RWPE1 (cell line): ENCODE data around the gene CEP78.

ENCODE experiments used
- CTCF ChIA-PET: fragments of 350-600 bp; sonication (Branson Sonifier 250); formaldehyde crosslinking; extraction: SDS; loops from one replicate; lab custom pipeline; 2021; lab: Yijun Ruan, JAX
- POLR2A ChIA-PET: fragments of 400-600 bp; formaldehyde crosslinking; extraction: SDS; loops from one replicate; lab custom pipeline; 2020; ENCODE audit warnings: antibody characterized with exemption; ENCODE audit not compliant: low non-redundant PET; lab: Yijun Ruan, JAX
- DNase-seq: peaks from one replicate; pipeline ENCODE4 v3.0.0; 2012; ENCODE audit warnings: low spot score
- H3K27ac ChIP-seq: fragments of 450-650 bp; 2 replicates; pipeline ENCODE4 v1.5.1; 2017
- CTCF ChIP-seq: fragments of 450-650 bp; conservative IDR thresholded peaks from 2 replicates; pipeline ENCODE4 v1.5.1; 2017; ENCODE audit warnings: low read depth, mild to moderate bottlenecking

Gene CEP78

GRCh38 chr9:78321505-78321904, 85.6 kb downstream of the CEP78 start:
- POLR2A ChIA-PET, result no interaction called here
- CTCF ChIA-PET, result no interaction called here
- no peak for DNase-seq
- H3K27ac ChIP-seq, result no peak overlapping the region
- no peak for TF ChIP-seq CTCF

- no peak for TF ChIP-seq CTCF
- no peak overlapping the region for H3K27ac ChIP-seq
- POLR2A ChIA-PET, result no interaction called here
- CTCF ChIA-PET, result interaction anchor here (0.6 kb wide), 1 partner anchor 937 kb away, joined by 3 read pairs; no protein-coding TSS in a partner anchor
- no peak for DNase-seq
These were observed 88.3 kb downstream of the CEP78 start for GRCh38 chr9:78324068-78324650.

- TF ChIP-seq CTCF, result no peak
- CTCF ChIA-PET, result interaction anchor here (0.6 kb wide), 1 partner anchor 936 kb away, joined by 3 read pairs; no protein-coding TSS in a partner anchor
- H3K27ac ChIP-seq, result no peak overlapping the region
- no peak for DNase-seq
- POLR2A ChIA-PET, result no interaction called here
These were observed 88.8 kb downstream of the CEP78 start for GRCh38 chr9:78324682-78325081.

GRCh38 chr9:78325343-78325742, 89.5 kb downstream of the CEP78 start:
- no peak for DNase-seq
- ChIA-PET CTCF (interaction anchor here (0.6 kb wide), 1 partner anchor 1023 kb away, joined by 4 read pairs; no protein-coding TSS in a partner anchor), POLR2A (no interaction called here)
- TF ChIP-seq CTCF, result no peak
- H3K27ac ChIP-seq, result no peak overlapping the region

GRCh38 chr9:78325846-78326360, 90.0 kb downstream of the CEP78 start:
- H3K27ac ChIP-seq, result no peak overlapping the region
- DNase-seq, result no peak
- ChIA-PET CTCF (interaction anchor here (0.5 to 0.7 kb wide), 3 partner anchors 77 to 1022 kb away, joined by 3 to 4 read pairs (median 4); no protein-coding TSS in a partner anchor), POLR2A (no interaction called here)
- TF ChIP-seq CTCF, result no peak

- no peak for DNase-seq
- TF ChIP-seq CTCF, result no peak
- CTCF ChIA-PET, result interaction anchor here (0.5 to 0.7 kb wide), 2 partner anchors 77 to 633 kb away, joined by 3 to 4 read pairs; no protein-coding TSS in a partner anchor
- POLR2A ChIA-PET, result no interaction called here
- H3K27ac ChIP-seq, result no peak overlapping the region
These were observed 90.7 kb downstream of the CEP78 start for GRCh38 chr9:78326564-78326963.
